HG03108 (cell line): ENCODE data around the gene ZNF467.

Experiments used
- ATAC-seq: cut with Tn5 transposase; IDR thresholded peaks from one replicate; pipeline ENCODE4 v1.9.1; 2021; ENCODE audit warnings: moderate library complexity; ENCODE audit not compliant: unreplicated experiment

ZNF467 gene

DNA sequence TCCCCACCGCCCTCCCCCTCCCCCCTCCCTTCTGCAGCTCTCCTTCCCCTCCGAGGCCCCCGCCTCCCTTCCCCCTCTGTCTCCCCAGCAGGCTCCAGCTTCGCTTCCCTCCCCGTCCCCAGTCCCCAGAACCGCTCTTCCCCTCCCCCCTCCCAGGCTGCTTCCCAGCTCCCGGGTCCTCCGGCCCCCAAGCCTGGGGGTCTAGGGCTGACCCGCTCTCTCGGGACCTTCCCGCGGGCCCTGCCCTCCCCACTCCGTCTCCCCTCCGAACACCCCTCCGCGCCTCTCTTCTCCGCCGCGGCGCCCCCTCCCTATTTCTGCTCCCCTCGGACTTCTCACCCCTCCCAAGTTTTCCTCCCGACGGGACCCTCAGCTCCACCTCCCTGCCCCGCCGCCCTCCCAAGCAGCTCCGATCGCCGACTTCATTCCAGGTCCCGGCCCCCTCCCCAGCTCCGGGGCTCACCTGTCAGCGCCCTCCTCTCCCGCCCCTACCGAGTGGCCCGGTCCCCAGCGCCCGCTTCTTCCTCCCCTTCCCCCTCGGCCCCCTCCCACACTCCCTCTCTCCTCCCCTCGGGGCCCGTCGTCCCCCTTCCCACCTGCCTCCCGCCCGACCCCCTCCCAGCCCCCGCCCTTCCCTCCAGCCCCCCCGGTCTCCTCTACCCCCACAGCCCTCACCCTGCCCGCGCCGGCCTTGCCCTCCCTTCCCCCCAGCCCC is 990 bp downstream of the ZNF467 start:
- no peak for ATAC-seq

DNA sequence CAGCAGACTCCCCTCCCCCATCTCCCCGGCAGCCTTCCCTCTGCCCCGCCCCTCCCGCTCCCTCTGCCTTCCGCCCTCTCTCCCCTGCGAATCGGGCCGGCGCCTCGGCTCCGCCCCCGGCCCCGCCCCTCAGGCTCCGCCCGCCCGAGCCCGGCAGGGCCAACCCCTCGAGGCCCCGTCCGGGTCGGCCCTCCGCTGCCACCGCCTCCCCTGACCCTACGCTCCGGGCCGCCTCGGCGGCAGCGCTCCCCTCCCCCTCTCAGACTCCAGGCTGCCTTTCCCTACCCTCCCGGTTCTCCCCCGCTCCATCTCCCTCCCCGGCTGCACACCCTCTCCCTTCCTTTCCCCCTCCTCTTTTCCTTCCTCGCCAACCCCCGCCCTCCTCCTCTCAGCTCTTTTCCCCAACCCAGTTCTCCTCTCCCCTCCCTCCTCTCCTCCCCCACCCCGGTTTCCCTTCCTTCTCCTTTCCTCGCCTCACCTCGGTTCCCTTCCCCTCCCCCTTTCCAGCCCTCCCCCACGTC is 1.6 kb downstream of the ZNF467 start:
- ATAC-seq: peak; percentile 92

GRCh38 chr7:149770728-149771636 is 2.4 kb downstream of the ZNF467 start:
- ATAC-seq: no peak

GRCh38 chr7:149769915-149770314 is 3.5 kb downstream of the ZNF467 start:
- no peak for ATAC-seq

DNA sequence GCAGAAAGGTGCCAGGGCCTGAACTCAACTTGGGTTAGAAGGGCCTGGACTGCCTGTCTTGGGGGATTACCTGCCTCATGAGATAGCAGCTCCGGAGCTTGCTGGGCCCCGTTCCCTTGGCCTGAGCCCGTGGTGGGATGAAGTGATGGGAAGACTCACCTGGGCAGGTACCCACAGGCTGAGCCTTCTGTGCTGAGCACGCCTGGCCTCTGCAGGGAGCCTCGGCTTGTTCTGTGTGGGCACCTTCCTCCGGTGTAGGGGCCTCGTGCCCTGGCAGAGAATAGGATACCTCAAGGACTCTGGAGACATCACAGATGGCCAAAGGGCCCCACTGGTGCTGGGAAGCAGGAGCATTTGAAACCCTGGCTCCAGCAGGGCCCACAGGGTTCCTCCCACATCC is 4.5 kb downstream of the ZNF467 start:
- ATAC-seq: no peak

- ATAC-seq: no peak
These were observed 6.3 kb downstream of the ZNF467 start for GRCh38 chr7:149767068-149767467.

- ATAC-seq: no peak
These were observed 7.2 kb downstream of the ZNF467 start for GRCh38 chr7:149766135-149766675.

GRCh38 chr7:149765399-149766121 is 7.8 kb downstream of the ZNF467 start:
- ATAC-seq: no peak

GRCh38 chr7:149764481-149765398 is 8.6 kb downstream of the ZNF467 start:
- ATAC-seq: no peak

DNA sequence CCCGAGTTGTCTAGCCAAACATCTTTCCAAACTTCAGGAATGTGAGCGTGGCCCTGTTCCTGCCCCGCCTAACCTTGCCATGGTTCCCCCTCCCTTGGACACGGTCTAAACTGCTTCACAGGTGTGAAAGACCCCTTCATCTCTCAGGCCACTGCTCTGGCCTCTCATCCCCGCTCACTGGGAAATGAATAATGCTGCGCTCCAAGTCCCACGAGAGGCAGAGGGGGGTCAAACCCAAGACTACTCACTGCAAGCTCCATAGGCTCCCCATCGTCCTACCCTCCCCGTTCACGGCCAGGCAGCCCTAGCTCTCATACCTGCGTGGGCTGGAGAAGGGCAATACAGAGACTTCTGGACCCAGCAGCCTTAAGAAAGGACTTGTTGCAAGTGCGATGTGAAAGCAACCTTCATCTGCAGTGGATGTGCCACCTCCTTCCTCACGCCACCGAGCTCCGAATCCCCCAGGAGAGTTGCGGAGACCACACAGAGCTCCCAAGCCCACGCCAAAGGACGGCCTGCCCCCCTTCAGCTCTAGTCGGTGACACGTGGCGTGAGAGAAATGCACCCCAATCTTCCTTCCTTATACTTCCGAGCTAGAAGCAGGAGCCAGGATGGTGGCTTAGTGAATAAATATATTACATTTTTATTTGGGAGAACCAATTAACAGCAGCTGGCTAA is 9.7 kb downstream of the ZNF467 start:
- ATAC-seq: no peak

GRCh38 chr7:149762610-149763009 is 10.8 kb downstream of the ZNF467 start:
- no peak for ATAC-seq

DNA sequence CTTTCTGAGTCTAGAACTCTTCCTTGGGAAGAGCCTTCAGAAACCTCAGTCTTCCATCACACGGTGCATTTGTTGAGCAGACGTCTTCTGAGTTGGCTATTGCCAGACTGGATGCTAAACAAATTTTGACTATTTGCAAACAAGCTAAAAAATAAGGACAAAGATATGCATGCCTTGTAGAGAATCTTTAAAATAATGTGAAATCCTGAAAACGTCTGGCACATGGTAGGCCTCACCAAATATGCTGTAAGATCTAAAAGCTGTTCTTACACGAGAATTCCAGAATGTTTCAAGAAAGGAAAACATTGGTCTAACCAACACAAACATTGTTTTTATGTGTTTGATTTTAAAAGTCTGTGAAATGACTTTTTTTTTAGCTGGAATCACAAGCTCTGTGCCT is 11.3 kb downstream of the ZNF467 start:
- no peak for ATAC-seq

DNA sequence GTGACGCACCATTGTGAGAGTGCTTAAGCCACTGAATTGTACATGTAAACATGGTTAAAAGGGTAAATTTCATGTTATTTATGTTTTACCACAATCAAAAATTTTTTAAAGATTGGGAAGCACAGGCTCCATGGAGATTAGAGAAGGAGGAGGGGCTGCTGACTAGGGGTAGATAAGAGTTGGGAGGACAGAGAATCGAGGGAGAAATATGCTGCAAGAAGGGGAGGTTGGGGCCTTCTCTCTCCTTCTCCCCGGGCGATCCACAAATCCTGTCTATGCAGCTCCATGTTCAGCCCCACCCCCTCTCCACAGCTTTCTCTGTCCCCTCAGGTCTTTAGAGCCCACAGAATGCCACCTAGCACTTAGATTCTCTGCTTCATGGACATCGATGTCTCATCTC is 12.1 kb downstream of the ZNF467 start:
- no peak for ATAC-seq

DNA sequence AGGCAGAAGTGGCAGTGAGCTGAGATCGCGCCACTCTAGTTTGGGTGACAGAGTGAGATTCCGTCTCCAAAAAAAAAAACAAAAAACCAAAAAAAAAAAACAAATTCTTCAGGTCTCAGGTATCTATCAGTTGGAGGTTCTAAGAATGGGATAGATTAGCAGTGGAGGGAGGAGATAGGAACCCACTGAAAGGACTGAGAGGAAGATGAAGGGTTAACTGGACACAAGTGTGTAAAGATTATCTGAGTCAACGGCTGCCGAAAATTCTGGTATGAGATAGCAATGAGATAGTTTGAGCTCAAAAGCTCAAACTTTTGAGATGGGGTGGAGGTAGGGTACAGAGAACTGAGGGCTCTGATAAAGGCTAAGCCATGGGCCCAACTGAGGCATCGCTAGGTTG is 12.8 kb downstream of the ZNF467 start:
- ATAC-seq: no peak

GRCh38 chr7:149759093-149759860 is 14.1 kb downstream of the ZNF467 start:
- ATAC-seq: no peak

GRCh38 chr7:149753375-149754233 is 19.8 kb downstream of the ZNF467 start:
- no peak for ATAC-seq

DNA sequence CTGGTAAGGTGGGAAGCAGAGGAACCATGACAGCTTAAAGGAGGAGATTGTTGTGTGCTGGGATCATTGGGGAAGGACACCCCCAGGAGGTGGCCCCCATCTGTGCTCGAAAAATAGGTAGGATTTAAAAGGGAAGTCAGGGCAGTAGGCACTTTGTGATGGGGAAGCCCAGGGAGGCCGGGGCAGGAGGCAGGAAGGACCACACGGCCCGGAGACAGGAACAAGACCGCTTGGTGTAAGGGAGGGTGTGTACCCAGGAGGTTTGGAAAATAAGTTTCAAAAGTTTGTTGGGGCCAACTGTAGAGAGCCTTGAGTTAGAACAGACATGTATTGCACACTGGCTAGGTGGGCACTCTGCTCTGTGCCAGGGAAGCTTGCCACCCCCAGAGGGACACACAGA is 20.7 kb downstream of the ZNF467 start:
- ATAC-seq: no peak
